SK-N-SH (cell line): Measurements from ENCODE around the gene LPXN. TPM values are rescaled to one million over a fixed set of nuclear protein-coding genes. Genes with fewer than 3 reads are reported as not detected.

ENCODE experiments used
- CTCF ChIA-PET: fragments of 300-600, 350-600 bp; formaldehyde crosslinking; extraction: SDS; loops from one replicate; lab custom pipeline; 2021; lab: Yijun Ruan, JAX
- POLR2A ChIA-PET: fragments of 350-600 bp; sonication (Branson Sonifier 250); formaldehyde crosslinking; extraction: SDS; loops from one replicate; lab custom pipeline; 2020; ENCODE audit warnings: antibody characterized with exemption, inconsistent platforms; lab: Yijun Ruan, JAX
- DNase-seq: peaks from one replicate; pipeline ENCODE4 v3.0.0; 2012
- H2AFZ ChIP-seq: fragments of 200-600 bp; sonication (generic); 2 replicates; pipeline ENCODE4 v1.8.1; 2016; ENCODE audit warnings: antibody characterized with exemption, mild to moderate bottlenecking, low read depth
- H3F3A ChIP-seq: fragments of 200-600 bp; sonication (generic); replicated peaks from 2 replicates; pipeline ENCODE3; 2016; ENCODE audit warnings: antibody characterized with exemption, mild to moderate bottlenecking; ENCODE audit not compliant: insufficient read depth
- H3K27ac ChIP-seq, 2 experiments: fragments of 200-500 bp in 1 of 2; fragments of 200-600 bp in 1 of 2; sonication (Bioruptor generic) in 1 of 2; sonication (generic), shearing (Covaris generic) in 1 of 2; 2 replicates each; pipeline versions ENCODE4 v1.5.1 to v1.6.1; 2014 to 2016; ENCODE audit warnings: low read depth in 2 of 2, inconsistent platforms in 1 of 2, low read length in 1 of 2, mild to moderate bottlenecking in 1 of 2, mixed read lengths in 1 of 2
- H3K27me3 ChIP-seq: fragments of 200-600 bp; sonication (generic), shearing (Covaris generic); 2 replicates; pipeline ENCODE4 v1.6.1; 2016; ENCODE audit warnings: mixed run types; ENCODE audit not compliant: insufficient read depth
- H3K36me3 ChIP-seq, 2 experiments: fragments of 200-500 bp in 1 of 2; fragments of 200-600 bp in 1 of 2; sonication (Bioruptor generic) in 1 of 2; sonication (generic) in 1 of 2; replicated peaks in 1 of 2; 2 replicates each; pipeline versions ENCODE3 to v1.5.1; 2014 to 2016; ENCODE audit warnings: low read length in 1 of 2, mild to moderate bottlenecking in 1 of 2; ENCODE audit not compliant: insufficient read depth in 2 of 2, control insufficient read depth in 1 of 2
- H3K4me1 ChIP-seq, 2 experiments: fragments of 200-500 bp in 1 of 2; fragments of 200-600 bp in 1 of 2; sonication (Bioruptor generic) in 1 of 2; sonication (generic), shearing (Covaris generic) in 1 of 2; 2 replicates each; pipeline versions ENCODE4 v1.5.1 to v1.6.1; 2014 to 2016; ENCODE audit warnings: low read depth in 1 of 2, low read length in 1 of 2, mixed run types in 1 of 2; ENCODE audit not compliant: insufficient read depth in 2 of 2, control insufficient read depth in 1 of 2
- H3K4me2 ChIP-seq: fragments of 200-600 bp; sonication (generic), shearing (Covaris generic); 2 replicates; pipeline ENCODE4 v1.6.1; 2017; ENCODE audit warnings: mixed run types
- H3K4me3 ChIP-seq, 2 experiments: fragments of 200-500 bp in 1 of 2; fragments of 200-600 bp in 1 of 2; sonication (Bioruptor generic) in 1 of 2; sonication (generic), shearing (Covaris generic) in 1 of 2; 2 replicates each; pipeline versions ENCODE4 v1.5.1 to v1.8.1; 2014 to 2016; ENCODE audit warnings: low read depth in 2 of 2, inconsistent platforms in 1 of 2, low read length in 1 of 2, mild to moderate bottlenecking in 1 of 2, mixed read lengths in 1 of 2, moderate library complexity in 1 of 2
- H3K79me2 ChIP-seq: fragments of 200-600 bp; sonication (generic); 2 replicates; pipeline ENCODE4 v1.8.1; 2017; ENCODE audit warnings: mild to moderate bottlenecking; ENCODE audit not compliant: insufficient read depth
- H3K9ac ChIP-seq: fragments of 200-600 bp; sonication (generic); 2 replicates; pipeline ENCODE4 v1.6.1; 2017; ENCODE audit warnings: mixed run types
- H3K9me2 ChIP-seq: fragments of 200-600 bp; sonication (generic); 2 replicates; pipeline ENCODE4 v1.6.1; 2017; ENCODE audit warnings: mixed run types
- H3K9me3 ChIP-seq: fragments of 200-600 bp; sonication (generic); 2 replicates; pipeline ENCODE4 v1.6.1; 2017; ENCODE audit warnings: mixed run types, mild to moderate bottlenecking, moderate library complexity
- H4K20me1 ChIP-seq: fragments of 200-600 bp; sonication (generic); 2 replicates; pipeline ENCODE4 v1.6.1; 2017; ENCODE audit warnings: mild to moderate bottlenecking, mixed run types; ENCODE audit not compliant: insufficient read depth
- CHD2 ChIP-seq: fragments of 150-350 bp; IDR thresholded peaks from 2 replicates; pipeline ENCODE4 v1.6.1; 2018; ENCODE audit warnings: low read length; ENCODE audit not compliant: partially characterized antibody
- ELF1 ChIP-seq: IDR thresholded peaks from 2 replicates; pipeline ENCODE4 v1.4.0; 2012
- EP300 ChIP-seq, 2 experiments: IDR thresholded peaks; 2 replicates each; pipeline versions ENCODE4 v1.4.0 to v1.6.1; 2012; ENCODE audit warnings: borderline replicate concordance in 1 of 2, low read depth in 1 of 2, low read length in 1 of 2
- IRF3 ChIP-seq: fragments of 150-350 bp; IDR thresholded peaks from 2 replicates; pipeline ENCODE4 v1.6.1; 2016; ENCODE audit warnings: mild to moderate bottlenecking, low read depth, low read length
- MAX ChIP-seq: IDR thresholded peaks from 2 replicates; pipeline ENCODE4 v1.4.0; 2012; ENCODE audit warnings: low read depth
- MEF2A ChIP-seq: IDR thresholded peaks from 2 replicates; pipeline ENCODE4 v1.4.0; 2012; ENCODE audit warnings: low read depth, borderline replicate concordance
- POLR2AphosphoS5 ChIP-seq: IDR thresholded peaks from 2 replicates; pipeline ENCODE4 v1.6.1; 2012; ENCODE audit warnings: low read depth, low read length
- SIN3A ChIP-seq: IDR thresholded peaks from 2 replicates; pipeline ENCODE4 v1.6.1; 2012; ENCODE audit warnings: low read depth, mild to moderate bottlenecking, low read length, moderate library complexity, borderline replicate concordance
- USF1 ChIP-seq: IDR thresholded peaks from 2 replicates; pipeline ENCODE4 v1.4.0; 2012; ENCODE audit warnings: low read depth, borderline replicate concordance
- USF2 ChIP-seq: fragments of 150-350 bp; IDR thresholded peaks from 2 replicates; pipeline ENCODE4 v1.6.1; 2017; ENCODE audit warnings: antibody characterized with exemption, low read length, low read depth, borderline replicate concordance
- YY1 ChIP-seq: IDR thresholded peaks from 2 replicates; pipeline ENCODE4 v1.4.0; 2012; ENCODE audit warnings: low read depth, mild to moderate bottlenecking
- ZBTB33 ChIP-seq: IDR thresholded peaks from 2 replicates; pipeline ENCODE4 v1.4.0; 2012; ENCODE audit warnings: low read depth, borderline replicate concordance
- WGBS: methylation state at CpG from one replicate; pipeline ENCODE4 v1.1.6; 2017; ENCODE audit warnings: low lambda C conversion rate; 5-methylcytosine and 5-hydroxymethylcytosine counted together
- polyA plus RNA-seq, 3 experiments: library from polyadenylated mRNA; depleted of rRNA; stranded (reverse); fragments of >200 nt; gene quantifications; 2 replicates each; pipeline ENCODE4 v1.2.3, GENCODE V29; 2012

The LPXN gene
- polyA plus RNA-seq, 1 of the 3 experiments (the other 2 are of a cell fraction), result 4.4 TPM

GRCh38 chr11:58505849-58506248 lies 69.8 kb downstream of the LPXN start:
- Histone ChIP-seq H3K4me3 (no peak overlapping the region), H3K9me2 (no peaks in the 10 kb centered on the region), H3K4me1 (no peaks in the 10 kb centered on the region), H3K9me3 (no peaks in the 10 kb centered on the region), H3K36me3 (no peaks in the 10 kb centered on the region), H2AFZ (no peak overlapping the region), H3K27me3 (no peaks in the 10 kb centered on the region), H4K20me1 (no peaks in the 10 kb centered on the region), H3K9ac (no peak overlapping the region), H3K79me2 (no peaks in the 10 kb centered on the region), H3K27ac (no peak overlapping the region), H3F3A (no peaks in the 10 kb centered on the region), H3K4me2 (no peak overlapping the region)
- POLR2A ChIA-PET, result no interaction called here
- TF ChIP-seq MAX (no peak), YY1 (no peak), CHD2 (no peak)
- no peak for DNase-seq
- CTCF ChIA-PET, result interaction anchor here (0.7 to 1.2 kb wide), 3 partner anchors 10 to 29 kb away, joined by 3 to 5 read pairs (median 3); no protein-coding TSS in a partner anchor
- 17% methylated on average over 4 of the region's 4 CpGs for WGBS

GRCh38 chr11:58504232-58504631 lies 71.4 kb downstream of the LPXN start:
- Histone ChIP-seq H3K27ac (no peak overlapping the region), H3K4me2 (no peak overlapping the region), H3K79me2 (no peaks in the 10 kb centered on the region), H3K36me3 (no peaks in the 10 kb centered on the region), H3F3A (no peaks in the 10 kb centered on the region), H3K9ac (no peak overlapping the region), H2AFZ (no peak overlapping the region), H3K4me1 (no peaks in the 10 kb centered on the region), H3K9me3 (no peaks in the 10 kb centered on the region), H3K4me3 (no peak overlapping the region), H3K9me2 (no peaks in the 10 kb centered on the region), H4K20me1 (no peaks in the 10 kb centered on the region), H3K27me3 (no peaks in the 10 kb centered on the region)
- ChIA-PET CTCF (interaction anchor here (0.8 to 1.0 kb wide), 4 partner anchors 9 to 936 kb away, joined by 3 to 4 read pairs (median 3); partner anchors contain the start of gene UBE2L6), POLR2A (no interaction called here)
- TF ChIP-seq POLR2AphosphoS5 (no peak), EP300 (IDR thresholded peaks at IDR 0.05; ENCODE audit: borderline replicate concordance in 1 of 2, low read depth in 1 of 2, low read length in 1 of 2) (no peak), MAX (no peak), SIN3A (no peak)
- WGBS, result 30% methylated on average over 6 of the region's 6 CpGs
- no peak for DNase-seq

GRCh38 chr11:58503361-58503856 lies 72.2 kb downstream of the LPXN start:
- Histone ChIP-seq H3K9me2 (no peaks in the 10 kb centered on the region), H3K4me3 (no peak overlapping the region), H3K4me2 (no peak overlapping the region), H3F3A (no peaks in the 10 kb centered on the region), H3K9me3 (no peaks in the 10 kb centered on the region), H2AFZ (0 out of 2 replicates have a peak overlapping the region, but pooled peaks have one; percentile 51), H4K20me1 (no peaks in the 10 kb centered on the region), H3K27me3 (no peaks in the 10 kb centered on the region), H3K4me1 (no peaks in the 10 kb centered on the region), H3K27ac (no peak overlapping the region), H3K36me3 (no peaks in the 10 kb centered on the region), H3K79me2 (no peaks in the 10 kb centered on the region), H3K9ac (no peak overlapping the region)
- POLR2A ChIA-PET, result no interaction called here
- WGBS, result 1% methylated on average over 4 of the region's 4 CpGs
- CTCF ChIA-PET, result interaction anchor here (0.9 to 1.0 kb wide), 2 partner anchors 20 to 64 kb away, joined by 3 read pairs; no protein-coding TSS in a partner anchor
- no peak for DNase-seq
- TF ChIP-seq USF1, result no peak
- no peak for TF ChIP-seq SIN3A
- TF ChIP-seq ZBTB33, result no peak
- no peak for TF ChIP-seq MEF2A
- no peak for TF ChIP-seq MAX
- no peak for TF ChIP-seq IRF3
- no peak for TF ChIP-seq USF2
- no peak for TF ChIP-seq ELF1
